OCI-LY1 (cell line): ENCODE measurements around the gene CACNG5.

ENCODE experiments used
- H2AFZ ChIP-seq: fragments of 200-600 bp; sonication (generic), shearing (Covaris generic); 2 replicates; pipeline ENCODE4 v1.6.0; 2014; ENCODE audit warnings: antibody characterized with exemption, mild to moderate bottlenecking, low read length
- H3F3A ChIP-seq: fragments of 200-600 bp; sonication (generic), shearing (Covaris generic); 2 replicates; pipeline ENCODE4 v1.6.0; 2014; ENCODE audit warnings: mild to moderate bottlenecking, antibody characterized with exemption, low read length, moderate library complexity; ENCODE audit not compliant: insufficient read depth
- H3K27ac ChIP-seq: fragments of 200-600 bp; sonication (generic); 2 replicates; pipeline ENCODE4 v1.5.1; 2014; ENCODE audit warnings: low read length, mixed run types, mild to moderate bottlenecking, low read depth; ENCODE audit not compliant: poor library complexity, severe bottlenecking
- H3K27me3 ChIP-seq: fragments of 200-600 bp; sonication (generic); 2 replicates; pipeline ENCODE4 v1.6.0; 2014; ENCODE audit warnings: antibody characterized with exemption, mild to moderate bottlenecking, low read length, moderate library complexity; ENCODE audit not compliant: insufficient read depth
- H3K36me3 ChIP-seq: fragments of 200-600 bp; sonication (generic); 2 replicates; pipeline ENCODE4 v1.6.1; 2014; ENCODE audit warnings: mild to moderate bottlenecking, antibody characterized with exemption, low read length, moderate library complexity, mixed read lengths; ENCODE audit not compliant: insufficient read depth
- H3K4me1 ChIP-seq: fragments of 200-600 bp; sonication (generic); 2 replicates; pipeline ENCODE4 v1.5.1; 2014; ENCODE audit warnings: mild to moderate bottlenecking, low read length, moderate library complexity; ENCODE audit not compliant: insufficient read depth, severe bottlenecking
- H3K4me2 ChIP-seq: fragments of 200-600 bp; sonication (generic), shearing (Covaris generic); 2 replicates; pipeline ENCODE4 v1.6.1; 2014; ENCODE audit warnings: low read length
- H3K4me3 ChIP-seq: fragments of 200-600 bp; sonication (generic); 2 replicates; pipeline ENCODE4 v1.5.1; 2014; ENCODE audit warnings: low read length, low read depth, mild to moderate bottlenecking, mixed read lengths; ENCODE audit not compliant: poor library complexity, severe bottlenecking
- H3K79me2 ChIP-seq: fragments of 200-600 bp; shearing (Covaris generic); 2 replicates; pipeline ENCODE4 v1.6.1; 2016; ENCODE audit warnings: mixed run types, low read length, mixed read lengths; ENCODE audit not compliant: insufficient read depth
- H3K9ac ChIP-seq: fragments of 200-600 bp; sonication (generic), shearing (Covaris generic); 2 replicates; pipeline ENCODE4 v1.6.1; 2014; ENCODE audit warnings: mild to moderate bottlenecking, low read length, mixed read lengths
- H3K9me2 ChIP-seq: fragments of 200-600 bp; sonication (generic), shearing (Covaris generic); 2 replicates; pipeline ENCODE4 v1.6.1; 2014; ENCODE audit warnings: low read depth, mild to moderate bottlenecking, low read length, mixed read lengths
- H3K9me3 ChIP-seq: fragments of 200-600 bp; shearing (Covaris generic); 2 replicates; pipeline ENCODE4 v1.6.1; 2014; ENCODE audit warnings: low read length, mixed read lengths
- H4K20me1 ChIP-seq: fragments of 200-600 bp; sonication (generic), shearing (Covaris generic); 2 replicates; pipeline ENCODE4 v1.6.0; 2016; ENCODE audit warnings: mild to moderate bottlenecking, low read length; ENCODE audit not compliant: insufficient read depth
- CTCF ChIP-seq: fragments of 200-600 bp; sonication (generic), shearing (Covaris generic); IDR thresholded peaks from 2 replicates; pipeline ENCODE4 v1.5.1; 2017; ENCODE audit warnings: mild to moderate bottlenecking, antibody characterized with exemption, low read length, moderate library complexity, mixed read lengths
- EZH2 ChIP-seq: fragments of 200-600 bp; sonication (generic), shearing (Covaris generic); IDR thresholded peaks from 2 replicates; pipeline ENCODE4 v1.8.0; 2017; ENCODE audit warnings: borderline replicate concordance, mixed run types, mild to moderate bottlenecking, antibody characterized with exemption, low read length, moderate library complexity, mixed read lengths

CACNG5 gene

GRCh38 chr17:66834919-66835454, at the start of gene CACNG5:
CACNG5 (plus strand) TSS chr17:66835117; CDS start chr17:66877333, 42,216 bp downstream.
- Histone ChIP-seq H3K27ac (no peak within 1 kb of the TSS), H3K27me3 (peaks cover 12% of the 10 kb centered on the region; the same call in 1 of the 2 replicates), H3F3A (no peaks in the 10 kb centered on the region), H3K4me1 (peaks cover 7% of the 10 kb centered on the region), H3K9ac (no peak within 1 kb of the TSS), H3K4me3 (peak within 1 kb of the TSS; percentile 43), H3K79me2 (no peaks in the 10 kb centered on the region), H3K36me3 (no peaks in the 10 kb centered on the region), H2AFZ (no peak within 1 kb of the TSS), H3K9me3 (no peaks in the 10 kb centered on the region), H4K20me1 (no peaks in the 10 kb centered on the region), H3K4me2 (peak within 1 kb of the TSS; percentile 59), H3K9me2 (no peaks in the 10 kb centered on the region)
- TF ChIP-seq EZH2 (no peak), CTCF (no peak)

GRCh38 chr17:66786107-66786506, 48.8 kb upstream of the CACNG5 start:
- H3F3A ChIP-seq: no peaks in the 10 kb centered on the region
- peaks cover 38% of the 10 kb centered on the region for H3K4me1 ChIP-seq
- H2AFZ ChIP-seq: no peak overlapping the region
- H4K20me1 ChIP-seq: no peaks in the 10 kb centered on the region
- no peaks in the 10 kb centered on the region; the same call in 1 of the 2 replicates for H3K36me3 ChIP-seq
- no peaks in the 10 kb centered on the region for H3K9me3 ChIP-seq
- no peaks in the 10 kb centered on the region for H3K9me2 ChIP-seq
- no peak overlapping the region for H3K9ac ChIP-seq
- H3K4me3 ChIP-seq: no peak overlapping the region
- TF ChIP-seq CTCF (no peak), EZH2 (no peak)
- no peaks in the 10 kb centered on the region for H3K79me2 ChIP-seq
- H3K27me3 ChIP-seq: no peaks in the 10 kb centered on the region
- peak overlapping the region; percentile 58 for H3K27ac ChIP-seq
- no peak overlapping the region for H3K4me2 ChIP-seq

- peaks cover 39% of the 10 kb centered on the region for H3K4me1 ChIP-seq
Observed at GRCh38 chr17:66787914-66788313, 47.0 kb upstream of the CACNG5 start.

More at GRCh38 chr17:66787914-66788313, 47.0 kb upstream of the CACNG5 start:
- H3K79me2 ChIP-seq: no peaks in the 10 kb centered on the region
- H3F3A ChIP-seq: no peaks in the 10 kb centered on the region
- no peak overlapping the region for H3K27ac ChIP-seq
- no peak overlapping the region for H2AFZ ChIP-seq
- no peaks in the 10 kb centered on the region for H3K27me3 ChIP-seq
- no peaks in the 10 kb centered on the region; the same call in 1 of the 2 replicates for H3K36me3 ChIP-seq
- H4K20me1 ChIP-seq: no peaks in the 10 kb centered on the region
- TF ChIP-seq EZH2 (no peak), CTCF (no peak)
- no peak overlapping the region for H3K4me2 ChIP-seq
- H3K9ac ChIP-seq: no peak overlapping the region
- no peaks in the 10 kb centered on the region for H3K9me2 ChIP-seq
- no peak overlapping the region for H3K4me3 ChIP-seq
- H3K9me3 ChIP-seq: no peaks in the 10 kb centered on the region
